ENCODE measurements around the gene GOLGA6A.
"Not testable (repeated sequence)": the region's sequence is repeated elsewhere in the genome, so short reads cannot be mapped to it uniquely, and the experiment has no call there.

Gene GOLGA6A

GRCh38 chr15:74062236-74062635 is 20.1 kb downstream of the GOLGA6A start:
- Histone ChIP-seq H3K36me3 (no peaks in the 10 kb centered on the region), H3K4me1 (no peaks in the 10 kb centered on the region), H3K4me3 (ENCODE audit: low read depth, low read length) (no peak overlapping the region), H3K9me3 (no peaks in the 10 kb centered on the region), H3K27me3 (no peaks in the 10 kb centered on the region)
- no peak for DNase-seq
- no peak for TF ChIP-seq CTCF (IDR thresholded peaks at IDR 0.05; ENCODE audit: low read depth, low read length)

- Histone ChIP-seq H3K27me3 (no peaks in the 10 kb centered on the region), H3K4me3 (ENCODE audit: low read depth, low read length) (no peak overlapping the region), H3K36me3 (no peaks in the 10 kb centered on the region), H3K4me1 (no peaks in the 10 kb centered on the region), H3K9me3 (no peaks in the 10 kb centered on the region)
- TF ChIP-seq CTCF (IDR thresholded peaks at IDR 0.05; ENCODE audit: low read depth, low read length): no peak
- no peak for DNase-seq
Observed at GRCh38 chr15:74060251-74060650, 22.1 kb downstream of the GOLGA6A start.

- H3K4me3 ChIP-seq (ENCODE audit: low read depth, low read length); H3K27me3 ChIP-seq; DNase-seq; H3K4me1 ChIP-seq; H3K36me3 ChIP-seq; H3K9me3 ChIP-seq: not testable (repeated sequence)
Observed at GRCh38 chr15:74059050-74059833, 23.1 kb downstream of the GOLGA6A start.

- not testable (repeated sequence) for H3K36me3 ChIP-seq; H3K4me1 ChIP-seq; H3K4me3 ChIP-seq (ENCODE audit: low read depth, low read length); H3K9me3 ChIP-seq; H3K27me3 ChIP-seq; DNase-seq
Observed at GRCh38 chr15:74056330-74056729, 26.0 kb downstream of the GOLGA6A start.

GRCh38 chr15:74055804-74056203 is 26.5 kb downstream of the GOLGA6A start:
- H3K9me3 ChIP-seq: no peaks in the 10 kb centered on the region
- no peak for TF ChIP-seq CTCF (IDR thresholded peaks at IDR 0.05; ENCODE audit: low read depth, low read length)
- H3K4me3 ChIP-seq (ENCODE audit: low read depth, low read length): no peak overlapping the region
- H3K27me3 ChIP-seq: no peaks in the 10 kb centered on the region
- no peak for DNase-seq
- no peaks in the 10 kb centered on the region for H3K36me3 ChIP-seq
- no peaks in the 10 kb centered on the region for H3K4me1 ChIP-seq

- Histone ChIP-seq H3K27me3 (no peaks in the 10 kb centered on the region), H3K9me3 (no peaks in the 10 kb centered on the region), H3K4me3 (ENCODE audit: low read depth, low read length) (peak overlapping the region; percentile 31; the same call in 1 of the 2 replicates), H3K36me3 (no peaks in the 10 kb centered on the region), H3K4me1 (no peaks in the 10 kb centered on the region)
- peak; percentile 67 for TF ChIP-seq CTCF (IDR thresholded peaks at IDR 0.05; ENCODE audit: low read depth, low read length)
- peak; percentile 87 for DNase-seq
Observed at GRCh38 chr15:74053941-74054529, 28.3 kb downstream of the GOLGA6A start.

- no peaks in the 10 kb centered on the region for H3K4me1 ChIP-seq
- no peaks in the 10 kb centered on the region for H3K9me3 ChIP-seq
- DNase-seq: no peak
- H3K4me3 ChIP-seq (ENCODE audit: low read depth, low read length): no peak overlapping the region
- no peak for TF ChIP-seq CTCF (IDR thresholded peaks at IDR 0.05; ENCODE audit: low read depth, low read length)
- H3K36me3 ChIP-seq: no peaks in the 10 kb centered on the region
- no peaks in the 10 kb centered on the region for H3K27me3 ChIP-seq
Observed at GRCh38 chr15:74053517-74053916, 28.8 kb downstream of the GOLGA6A start.

GRCh38 chr15:74052271-74053260 is 29.8 kb downstream of the GOLGA6A start:
- H3K36me3 ChIP-seq; H3K4me1 ChIP-seq; H3K9me3 ChIP-seq; H3K4me3 ChIP-seq (ENCODE audit: low read depth, low read length); DNase-seq; H3K27me3 ChIP-seq: not testable (repeated sequence)
